A549 treated with RU486 at 1 μM for 4 hours (cell line): Measurements from ENCODE around the gene DPP7. TPM values are rescaled to one million over a fixed set of nuclear protein-coding genes. Genes with fewer than 3 reads are reported as not detected.

Experiments used
- total RNA-seq: library from RNA; stranded (reverse); fragments of 200-300 nt; extraction: Qiagen RNA extraction; gene quantifications from 5 replicates; pipeline ENCODE4 v1.2.3, GENCODE V29; 2022; ENCODE audit warnings: low read depth

The DPP7 gene
- 71.8 to 128 TPM (median 111 TPM) in 5 replicates for total RNA-seq

DNA sequence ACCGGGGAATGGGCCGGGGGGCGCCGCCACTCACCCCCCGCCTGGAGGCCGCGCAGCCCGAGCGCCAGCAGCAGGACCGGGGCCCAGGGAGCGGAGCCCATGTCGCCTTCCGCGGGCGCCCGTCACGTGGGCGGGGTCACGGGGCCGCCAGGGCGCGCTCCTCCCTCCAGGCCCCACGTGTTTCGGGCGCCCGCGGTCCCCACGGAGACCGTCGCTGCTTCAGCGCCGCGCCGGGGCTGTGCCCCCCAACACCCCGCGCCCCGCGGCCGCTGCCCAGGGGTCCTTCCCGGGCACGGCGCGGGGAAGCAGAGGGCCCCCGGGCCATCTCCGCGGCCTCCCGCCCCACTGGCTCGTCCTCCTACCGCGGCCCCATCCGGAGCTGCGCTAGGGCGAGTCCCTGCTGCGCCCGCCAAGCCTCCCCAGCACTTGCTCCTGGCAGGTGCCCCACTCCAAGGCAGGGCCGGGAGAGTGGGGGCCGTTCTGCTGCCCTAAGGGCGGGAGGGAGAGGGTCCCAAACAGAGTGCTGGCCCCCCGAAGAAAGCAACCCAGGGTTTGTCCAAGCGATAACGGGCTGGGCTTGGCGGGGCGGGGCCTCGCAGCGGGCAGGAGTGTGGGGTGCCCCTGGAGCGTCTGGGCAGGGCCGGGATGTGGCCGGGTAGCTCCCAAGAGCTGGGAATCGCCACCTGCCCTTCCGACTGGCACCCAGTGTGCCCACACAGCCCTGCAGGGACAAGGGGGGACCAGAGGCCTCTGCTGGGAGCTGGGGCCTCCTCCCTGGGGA lies at the start of gene DPP7:
TSS of gene DPP7 (minus strand) at position 121 of the 781 bp plus-strand sequence. CDS start at position 101, 20 bp downstream.

DNA sequence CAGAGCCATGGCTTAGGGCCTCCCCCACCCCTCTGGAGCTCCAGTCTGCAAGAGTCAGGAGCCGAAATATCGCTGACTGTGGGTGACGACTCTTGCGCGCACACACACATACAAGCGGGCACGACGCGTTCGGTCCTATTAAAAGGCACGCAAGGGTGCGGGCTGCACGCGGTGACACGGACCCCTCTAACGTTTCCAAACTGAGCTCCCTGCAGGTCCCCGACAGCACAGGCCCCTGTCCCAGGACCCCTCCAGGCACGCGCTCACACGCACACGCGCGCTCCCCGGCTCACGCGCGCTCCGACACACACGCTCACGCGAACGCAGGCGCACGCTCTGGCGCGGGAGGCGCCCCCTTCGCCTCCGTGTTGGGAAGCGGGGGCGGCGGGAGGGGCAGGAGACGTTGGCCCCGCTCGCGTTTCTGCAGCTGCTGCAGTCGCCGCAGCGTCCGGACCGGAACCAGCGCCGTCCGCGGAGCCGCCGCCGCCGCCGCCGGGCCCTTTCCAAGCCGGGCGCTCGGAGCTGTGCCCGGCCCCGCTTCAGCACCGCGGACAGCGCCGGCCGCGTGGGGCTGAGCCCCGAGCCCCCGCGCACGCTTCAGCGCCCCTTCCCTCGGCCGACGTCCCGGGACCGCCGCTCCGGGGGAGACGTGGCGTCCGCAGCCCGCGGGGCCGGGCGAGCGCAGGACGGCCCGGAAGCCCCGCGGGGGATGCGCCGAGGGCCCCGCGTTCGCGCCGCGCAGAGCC lies 24.4 kb upstream of the DPP7 start, which contains the start of gene GRIN1:
TSS of gene GRIN1 (plus strand) at position 433 of the 746 bp plus-strand sequence. CDS start 333 bp downstream, outside the sequence.

DNA sequence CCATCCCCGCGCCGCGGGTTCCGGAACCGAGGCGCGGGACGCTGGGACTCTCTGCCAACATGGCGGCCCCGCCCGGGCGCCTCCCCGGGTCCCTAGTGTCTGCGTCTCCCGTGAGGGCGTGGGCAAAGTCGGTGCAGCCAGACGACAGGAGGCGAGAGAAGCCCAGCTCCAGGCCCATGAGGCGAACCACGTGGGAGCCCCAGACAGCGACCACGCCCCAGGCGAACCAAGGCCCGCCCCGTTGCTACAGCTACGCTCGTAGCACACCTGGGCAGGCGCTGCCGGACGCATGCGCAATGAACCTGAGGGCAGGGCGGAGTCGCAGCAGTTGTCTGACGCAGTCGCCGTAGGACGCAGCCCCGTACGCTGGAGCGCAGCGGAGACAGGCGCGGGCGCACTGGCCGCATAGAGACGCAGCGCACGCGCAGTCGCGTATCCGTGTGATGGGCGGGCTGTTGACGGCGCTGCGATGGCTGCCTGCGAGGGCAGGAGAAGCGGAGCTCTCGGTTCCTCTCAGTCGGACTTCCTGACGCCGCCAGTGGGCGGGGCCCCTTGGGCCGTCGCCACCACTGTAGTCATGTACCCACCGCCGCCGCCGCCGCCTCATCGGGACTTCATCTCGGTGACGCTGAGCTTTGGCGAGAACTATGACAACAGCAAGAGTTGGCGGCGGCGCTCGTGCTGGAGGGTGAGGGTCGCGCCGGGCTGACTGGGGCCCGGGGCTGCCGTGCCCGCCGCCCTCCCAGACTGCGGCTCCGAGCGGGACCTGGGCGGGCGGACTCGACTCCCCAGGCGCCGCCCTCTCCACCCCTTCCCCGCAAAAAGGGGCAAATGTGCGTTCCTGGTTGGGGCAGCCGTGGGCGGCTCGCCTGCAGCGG lies 27.8 kb downstream of the DPP7 start, which contains the start of gene MAN1B1:
TSS of gene MAN1B1 (plus strand) at position 455 of the 878 bp plus-strand sequence. CDS start at position 470, 15 bp downstream.

DNA sequence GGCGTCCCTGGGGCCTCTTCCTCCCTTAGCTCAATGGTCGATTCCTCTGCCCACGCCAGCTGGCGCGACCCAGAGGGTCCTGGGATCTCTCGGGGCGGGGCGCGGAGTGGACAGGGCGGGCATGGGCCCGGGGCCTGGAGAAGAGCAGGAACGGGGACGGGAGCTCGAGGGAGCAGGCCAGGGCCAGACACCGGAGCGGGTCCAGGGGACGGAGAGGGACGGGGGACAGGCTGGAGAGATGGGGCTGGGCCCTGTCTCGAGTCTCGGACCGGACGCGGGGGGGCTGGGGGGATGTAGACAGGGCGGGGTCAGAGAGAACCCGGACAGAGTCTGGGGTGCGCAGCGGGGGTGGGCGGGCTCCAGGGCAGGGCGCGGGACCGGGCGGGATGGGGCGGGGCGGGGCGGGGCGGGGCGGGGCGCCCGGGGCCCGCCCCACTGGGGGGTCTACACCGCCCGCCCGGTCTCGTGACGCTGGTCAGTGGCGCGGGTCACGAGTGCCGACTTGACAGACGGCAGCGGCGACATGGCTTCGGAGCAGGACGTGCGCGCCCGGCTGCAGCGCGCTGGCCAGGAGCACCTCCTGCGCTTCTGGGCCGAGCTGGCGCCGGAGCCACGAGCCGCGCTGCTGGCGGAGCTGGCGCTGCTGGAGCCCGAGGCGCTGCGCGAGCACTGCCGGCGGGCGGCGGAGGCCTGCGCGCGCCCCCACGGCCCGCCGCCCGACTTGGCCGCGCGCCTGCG lies 37.4 kb downstream of the DPP7 start, which contains the start of gene UAP1L1:
TSS of gene UAP1L1 (plus strand) at position 508 of the 738 bp plus-strand sequence. CDS start at position 524, 16 bp downstream.

DNA sequence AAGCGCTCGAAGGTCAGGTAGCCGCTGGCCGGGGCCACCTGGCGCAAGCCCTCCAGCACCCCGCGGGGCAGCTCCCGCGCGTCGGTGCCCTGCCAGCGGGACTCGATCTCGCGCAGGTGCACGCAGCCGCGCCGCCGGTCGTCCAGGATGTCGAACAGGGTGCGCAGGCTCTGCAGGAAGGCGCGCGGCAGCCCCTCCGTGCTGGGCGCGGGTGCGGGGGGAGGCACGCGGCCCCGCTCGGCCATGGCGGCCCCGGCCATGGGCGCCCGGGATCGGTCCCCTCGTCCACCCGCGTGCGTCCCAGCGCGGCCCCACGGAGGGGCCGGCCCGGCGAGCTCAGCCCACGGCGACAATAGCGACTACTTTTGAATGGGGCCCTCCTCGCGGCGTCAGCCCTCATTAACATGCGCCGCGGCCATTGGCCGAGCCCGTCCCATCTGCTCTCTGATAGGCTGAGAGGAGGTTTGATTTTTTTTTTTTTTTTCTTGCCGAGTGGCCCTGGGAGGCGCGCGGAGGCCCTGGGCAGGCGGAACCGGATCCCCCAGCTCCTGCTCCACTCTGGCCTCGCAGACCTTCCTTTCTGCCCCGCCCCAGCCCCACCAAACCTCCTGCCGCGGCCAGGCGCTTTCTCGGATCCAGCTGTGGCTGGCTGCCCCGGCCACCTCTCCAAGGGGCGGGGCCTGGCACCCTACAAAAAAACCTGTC lies 44.2 kb downstream of the DPP7 start, which contains the start of gene SAPCD2:
TSS of gene SAPCD2 (minus strand) at position 357 of the 705 bp plus-strand sequence. CDS start at position 260, 97 bp downstream.

Other genes with a start within 250 kb of the DPP7 start
- 453 to 576 TPM (median 473 TPM) in 5 replicates for gene EDF1, start 248.4 kb downstream of the DPP7 start, total RNA-seq
- gene TRAF2, start 228.2 kb downstream of the DPP7 start, total RNA-seq, result 43.0 to 67.7 TPM (median 61.3 TPM) in 5 replicates
- 58.4 to 107 TPM (median 95.0 TPM) in 5 replicates for gene FBXW5, start 170.0 kb downstream of the DPP7 start, total RNA-seq
- 0.24 to 2.2 TPM (median 0.66 TPM) in 5 replicates for gene C8G, start 169.5 kb downstream of the DPP7 start, total RNA-seq
- 0.61 to 1.6 TPM (median 0.86 TPM) in 5 replicates for gene LCN12, start 162.5 kb downstream of the DPP7 start, total RNA-seq
- 0.25 to 0.76 TPM (median 0.59 TPM) in 3 of 5 replicates, not detected in the others for gene PTGDS, start 137.2 kb downstream of the DPP7 start, total RNA-seq
- gene LCNL1, start 131.7 kb downstream of the DPP7 start, total RNA-seq, result not detected in 5 replicates
- gene PAXX, start 122.3 kb downstream of the DPP7 start, total RNA-seq, result 42.1 to 79.2 TPM (median 76.4 TPM) in 5 replicates
- 2.0 to 3.7 TPM (median 3.4 TPM) in 5 replicates for gene CLIC3, start 118.2 kb downstream of the DPP7 start, total RNA-seq
- 18.6 to 29.0 TPM (median 26.5 TPM) in 5 replicates for gene ABCA2, start 86.5 kb downstream of the DPP7 start, total RNA-seq
- gene FUT7, start 82.6 kb downstream of the DPP7 start, total RNA-seq, result 0.07 to 0.09 TPM (median 0.08 TPM) in 3 of 5 replicates, not detected in the others
- 37.1 to 85.1 TPM (median 73.1 TPM) in 5 replicates for gene NPDC1, start 68.6 kb downstream of the DPP7 start, total RNA-seq
- gene ENTPD2, start 60.7 kb downstream of the DPP7 start, total RNA-seq, result 0.31 to 1.1 TPM (median 0.91 TPM) in 5 replicates
- gene SAPCD2, start 44.2 kb downstream of the DPP7 start, total RNA-seq, result 14.0 to 28.0 TPM (median 25.8 TPM) in 5 replicates
- gene UAP1L1, start 37.2 kb downstream of the DPP7 start, total RNA-seq, result 9.3 to 14.6 TPM (median 11.2 TPM) in 5 replicates
- gene MAN1B1, start 27.7 kb downstream of the DPP7 start, total RNA-seq, result 42.0 to 52.8 TPM (median 50.3 TPM) in 5 replicates
- gene GRIN1, start 24.4 kb upstream of the DPP7 start, total RNA-seq, result 0.26 to 0.78 TPM (median 0.52 TPM) in 5 replicates
- 0.50 to 1.9 TPM (median 1.9 TPM) in 5 replicates for gene LRRC26, start 55.3 kb upstream of the DPP7 start, total RNA-seq
- not detected in 5 replicates for gene TMEM210, start 57.3 kb upstream of the DPP7 start, total RNA-seq
- 21.7 to 38.1 TPM (median 33.0 TPM) in 5 replicates for gene ANAPC2, start 73.8 kb upstream of the DPP7 start, total RNA-seq
- gene SSNA1, start 73.9 kb upstream of the DPP7 start, total RNA-seq, result 103 to 153 TPM (median 139 TPM) in 5 replicates
- gene TPRN, start 86.0 kb upstream of the DPP7 start, total RNA-seq, result 5.1 to 10.4 TPM (median 8.8 TPM) in 5 replicates
- gene TMEM203, start 90.9 kb upstream of the DPP7 start, total RNA-seq, result 33.4 to 46.5 TPM (median 43.2 TPM) in 5 replicates
- 10.9 to 18.5 TPM (median 16.3 TPM) in 5 replicates for gene NDOR1, start 91.0 kb upstream of the DPP7 start, total RNA-seq
- 1.1 to 2.2 TPM (median 2.0 TPM) in 5 replicates for gene RNF208, start 107.5 kb upstream of the DPP7 start, total RNA-seq
- 2.7 to 4.3 TPM (median 4.1 TPM) in 5 replicates for gene CYSRT1, start 110.4 kb upstream of the DPP7 start, total RNA-seq
- gene RNF224, start 112.8 kb upstream of the DPP7 start, total RNA-seq, result 0.16 to 0.23 TPM (median 0.23 TPM) in 3 of 5 replicates, not detected in the others
- 0.07 to 0.08 TPM (median 0.07 TPM) in 3 of 5 replicates, not detected in the others for gene SLC34A3, start 116.2 kb upstream of the DPP7 start, total RNA-seq
- 579 to 790 TPM (median 733 TPM) in 5 replicates for gene TUBB4B, start 126.6 kb upstream of the DPP7 start, total RNA-seq
- gene STPG3, start 136.6 kb upstream of the DPP7 start, total RNA-seq, result not detected in 5 replicates
- 41.2 to 58.1 TPM (median 53.4 TPM) in 5 replicates for gene NELFB, start 140.6 kb upstream of the DPP7 start, total RNA-seq
- 18.6 to 30.7 TPM (median 27.4 TPM) in 5 replicates for gene TOR4A, start 163.0 kb upstream of the DPP7 start, total RNA-seq
- 3.9 to 9.5 TPM (median 7.7 TPM) in 5 replicates for gene NRARP, start 187.5 kb upstream of the DPP7 start, total RNA-seq